Fibroblast of skin of scalp (primary cell): Measurements from ENCODE around the gene FRRS1.

Experiments
- DNase-seq: peaks from one replicate; pipeline ENCODE4 v3.0.0-alpha.2; 2013

Gene FRRS1

DNA sequence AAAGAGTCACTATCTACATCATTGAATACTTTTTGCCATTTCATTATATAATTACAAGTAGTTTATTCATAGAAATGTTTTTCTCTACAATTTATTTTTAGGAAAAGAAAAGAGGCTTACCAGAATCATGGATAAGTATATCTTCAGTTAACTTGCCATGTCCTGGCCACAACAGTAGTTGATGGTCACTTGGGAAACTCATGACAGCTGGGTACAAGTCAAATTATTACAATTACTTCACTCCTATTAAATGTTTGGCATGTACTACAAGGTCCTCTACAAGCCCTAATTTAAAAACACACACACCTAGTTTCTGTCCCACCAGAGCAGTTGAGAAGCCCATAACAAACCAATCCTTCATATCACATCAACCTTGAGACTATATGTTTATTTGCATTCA, 91.1 kb downstream of the FRRS1 start:
- no peak for DNase-seq

DNA sequence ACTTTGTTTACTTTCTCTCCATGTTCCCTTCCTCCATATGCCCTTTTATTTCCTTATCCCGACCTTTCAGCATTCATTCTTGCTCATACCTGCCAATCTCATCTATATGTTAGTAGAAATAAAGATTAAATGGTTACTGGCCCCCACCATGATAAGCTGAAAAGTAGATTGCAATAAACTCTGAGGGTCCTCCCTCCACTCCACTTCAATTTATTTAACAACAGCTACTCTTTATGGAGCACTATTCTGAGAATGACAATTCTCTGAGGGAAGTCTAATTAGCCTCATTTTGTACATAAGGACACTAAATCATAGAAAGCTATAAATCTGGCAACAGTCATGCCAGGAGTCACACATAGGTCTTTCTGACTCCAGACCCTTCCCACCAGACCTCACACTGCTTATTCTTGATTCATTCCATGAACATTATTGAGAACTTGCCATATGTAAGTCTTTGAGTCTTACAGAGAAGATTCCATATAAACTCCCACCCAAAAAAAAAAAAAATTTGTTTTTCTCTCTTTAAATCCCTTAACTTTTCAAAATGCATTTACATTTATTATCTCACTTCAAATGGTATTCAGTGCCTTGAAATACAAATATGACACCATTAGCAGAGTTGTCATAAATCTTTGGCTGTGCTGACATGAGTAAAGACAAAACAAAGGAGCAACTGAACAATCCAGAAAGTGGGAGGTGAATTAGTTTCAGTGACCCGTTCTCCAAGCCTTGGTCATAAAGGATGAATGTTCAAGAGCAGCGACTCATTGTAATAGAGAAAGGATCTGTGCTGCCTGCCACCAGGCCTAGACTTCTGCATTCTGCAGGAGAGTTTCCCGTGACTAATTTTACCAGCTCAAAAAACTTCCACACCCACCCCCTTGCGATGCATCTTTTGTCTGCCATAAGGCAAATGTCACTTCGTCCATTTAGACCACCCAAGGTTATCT, 92.0 kb downstream of the FRRS1 start:
- peak; percentile 33 for DNase-seq

DNA sequence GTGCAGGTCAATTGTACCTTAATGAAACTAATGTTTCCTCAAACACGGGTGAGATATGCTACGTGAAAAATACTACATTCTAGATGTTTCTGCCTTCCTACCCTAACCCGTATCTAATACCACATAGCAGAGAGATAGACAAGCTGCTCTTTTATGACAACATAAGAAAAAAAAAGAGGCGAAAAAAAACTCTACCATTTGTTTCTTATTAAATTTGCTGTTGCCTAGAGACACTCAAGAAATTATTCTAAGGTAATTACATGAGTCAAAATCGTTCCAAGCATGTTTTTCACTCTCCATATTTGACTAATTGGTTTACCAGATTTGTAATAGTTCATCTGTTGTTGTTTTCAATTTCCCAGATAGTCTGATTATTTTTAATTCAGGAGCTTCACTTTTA, 93.1 kb downstream of the FRRS1 start:
- DNase-seq = no peak

DNA sequence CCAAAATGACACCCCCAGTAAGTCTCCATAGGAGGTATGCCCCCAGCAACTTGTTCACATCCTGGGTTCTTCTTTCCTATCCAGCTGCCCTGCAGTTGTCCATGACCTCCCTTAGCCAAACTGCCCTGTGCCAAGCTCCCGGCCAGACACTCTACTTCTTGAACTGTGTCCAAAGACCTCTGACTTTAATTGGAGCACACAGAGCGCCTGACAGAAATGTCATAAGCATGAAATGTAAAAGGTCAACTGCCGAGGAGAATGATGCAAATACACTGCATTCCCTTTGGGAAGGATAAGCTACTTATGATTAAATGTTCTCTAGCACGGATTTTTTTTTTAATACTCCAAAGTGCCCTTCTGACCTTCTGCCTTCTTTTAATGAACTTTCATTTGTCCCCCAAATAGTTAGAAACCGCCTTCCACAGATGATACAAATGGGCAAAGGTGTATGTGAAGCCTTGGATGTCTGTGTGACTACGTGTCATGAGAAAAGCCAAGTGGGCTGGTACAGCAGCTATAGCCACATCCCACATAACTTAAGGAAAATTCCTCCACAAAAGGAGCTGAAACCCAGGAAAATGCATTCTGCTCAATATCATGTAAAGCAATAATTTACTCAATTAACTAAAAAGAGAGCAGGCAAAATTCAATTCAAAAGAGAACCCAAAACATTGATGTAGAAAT, 93.8 kb downstream of the FRRS1 start:
- no peak for DNase-seq

DNA sequence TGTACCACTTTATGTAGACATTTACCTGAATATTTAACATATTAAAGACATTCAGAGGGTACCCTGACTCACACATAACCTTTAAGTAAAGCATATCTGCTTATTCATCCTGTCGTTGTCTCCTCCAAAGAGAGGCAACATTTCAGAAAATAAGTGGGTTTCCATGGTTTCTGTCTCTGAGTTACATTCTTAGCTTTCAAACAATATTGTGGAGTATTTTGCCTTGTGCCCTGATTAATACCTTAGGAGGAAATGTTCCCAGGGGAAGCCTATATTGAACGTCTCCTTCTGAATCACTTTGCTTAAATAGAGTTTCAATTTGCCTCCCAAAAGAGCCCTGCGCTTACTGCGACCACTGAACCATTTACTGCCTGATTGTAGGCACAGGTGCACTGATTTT, 94.4 kb downstream of the FRRS1 start:
- no peak for DNase-seq

DNA sequence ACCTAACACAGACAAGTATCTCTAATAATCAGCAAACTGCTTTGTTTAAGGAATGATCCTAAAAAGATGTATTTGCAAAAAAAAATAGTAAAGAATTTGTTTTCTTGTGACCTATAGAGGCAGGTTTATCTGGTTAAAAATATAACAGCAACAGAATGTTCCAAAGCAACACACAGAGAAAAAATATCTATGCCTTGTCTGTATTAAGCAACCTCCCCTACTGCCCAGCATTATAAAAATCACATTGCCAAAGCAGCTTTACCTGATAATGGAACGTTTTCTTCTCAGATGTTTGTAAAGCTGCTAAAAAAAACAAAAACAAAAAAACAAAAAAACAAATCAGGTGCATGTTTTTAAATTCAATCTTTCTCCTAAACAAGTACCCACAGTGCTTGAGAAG, 95.9 kb downstream of the FRRS1 start:
- no peak for DNase-seq

DNA sequence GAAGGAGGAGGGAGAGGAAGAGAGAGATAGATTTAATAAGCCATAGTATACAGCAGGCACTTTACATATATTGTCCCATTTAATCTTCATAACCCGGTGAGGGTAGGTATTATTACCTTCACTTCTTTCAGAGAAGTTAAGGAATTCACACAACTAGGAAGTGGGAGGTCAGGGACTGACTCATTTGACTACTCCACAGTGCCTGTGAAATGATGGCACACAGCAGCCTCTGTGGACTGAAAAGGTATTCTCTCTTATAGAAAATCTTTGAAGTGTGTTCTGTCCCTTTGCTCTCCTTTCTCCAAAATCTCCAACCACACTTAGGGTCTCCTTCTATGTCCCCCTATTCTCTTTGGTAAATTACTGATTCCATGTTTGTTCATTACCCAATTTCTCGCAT, 96.6 kb downstream of the FRRS1 start:
- no peak for DNase-seq

DNA sequence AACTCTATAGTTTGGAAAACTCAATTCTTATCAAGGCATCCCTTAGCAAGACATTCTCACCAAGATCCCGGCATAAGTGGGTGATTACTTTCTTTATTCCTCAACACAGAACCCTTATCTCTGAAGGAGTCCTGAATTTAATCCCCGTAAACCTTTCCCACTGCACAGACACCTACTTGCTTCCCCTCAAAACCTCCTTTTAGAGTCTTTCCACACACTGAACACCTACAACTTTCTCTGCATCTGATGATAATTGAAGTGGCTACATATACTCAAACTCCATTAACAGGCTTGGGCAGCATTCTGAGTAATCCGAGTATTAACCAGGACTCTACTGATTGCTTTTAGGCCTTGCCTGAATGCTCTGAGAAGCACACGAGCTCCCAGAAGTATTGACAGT, 97.1 kb downstream of the FRRS1 start:
- no peak for DNase-seq

DNA sequence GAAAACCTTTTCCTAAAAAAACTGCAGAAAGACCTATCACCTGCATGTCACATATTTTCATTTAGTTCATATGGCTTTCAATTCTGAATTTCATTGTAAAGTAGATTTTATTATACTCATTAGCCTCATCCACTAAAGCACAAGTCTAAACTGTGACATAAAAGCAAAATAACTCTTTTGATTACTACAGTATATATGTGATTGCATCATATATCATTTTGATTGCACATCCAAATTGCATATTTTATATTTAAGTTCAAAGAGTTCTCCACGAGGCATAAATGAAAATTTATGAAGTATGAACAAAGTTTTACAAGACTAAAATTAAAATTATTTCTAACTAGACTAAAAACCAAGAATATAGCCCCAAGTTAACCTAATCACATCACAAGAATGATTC, 101.2 kb downstream of the FRRS1 start:
- no peak for DNase-seq

DNA sequence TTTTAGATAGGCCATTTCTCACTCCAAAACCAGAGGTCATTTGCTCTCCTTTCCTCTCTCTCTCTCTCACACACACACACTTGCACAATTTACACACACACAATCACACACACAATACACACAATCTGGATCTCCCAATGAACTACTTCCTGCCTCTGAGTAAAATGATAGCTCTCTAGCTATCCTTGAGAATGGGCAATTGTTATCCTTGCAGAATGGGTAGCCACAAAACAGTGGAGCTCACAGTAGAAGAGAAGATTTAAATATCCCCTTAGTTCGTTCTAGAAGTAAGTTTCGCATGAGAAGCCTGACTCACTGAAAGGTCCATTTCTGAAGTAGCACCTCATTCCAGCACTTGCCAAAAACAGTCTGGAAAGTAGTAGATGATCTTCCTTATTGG, 102.9 kb downstream of the FRRS1 start:
- DNase-seq = no peak

DNA sequence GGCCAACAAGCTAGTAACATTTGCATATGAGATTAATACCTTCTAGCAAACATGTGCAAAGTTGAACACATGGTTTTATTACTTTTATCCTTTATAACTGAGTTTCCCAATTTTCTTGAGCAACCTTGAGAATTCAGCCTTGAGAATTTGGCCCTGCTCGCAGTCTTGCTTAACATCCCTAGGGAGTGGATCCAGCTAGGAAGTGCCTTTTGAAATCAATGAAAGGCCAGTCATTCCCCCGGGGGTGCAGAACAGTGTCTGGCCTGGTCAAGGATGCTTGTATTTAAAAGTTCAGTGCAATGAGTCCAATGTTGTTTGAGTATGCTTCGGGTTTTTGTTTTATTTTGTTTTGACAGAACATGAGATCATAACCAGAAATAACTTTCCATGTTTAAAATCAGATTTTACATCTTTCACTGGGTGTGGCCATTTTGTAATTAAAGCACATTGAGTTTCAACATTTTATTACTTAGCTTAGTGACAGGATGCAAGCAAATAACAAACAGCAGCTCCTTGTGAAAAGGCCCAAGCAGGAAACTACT, 103.8 kb downstream of the FRRS1 start:
- DNase-seq = peak; percentile 68

DNA sequence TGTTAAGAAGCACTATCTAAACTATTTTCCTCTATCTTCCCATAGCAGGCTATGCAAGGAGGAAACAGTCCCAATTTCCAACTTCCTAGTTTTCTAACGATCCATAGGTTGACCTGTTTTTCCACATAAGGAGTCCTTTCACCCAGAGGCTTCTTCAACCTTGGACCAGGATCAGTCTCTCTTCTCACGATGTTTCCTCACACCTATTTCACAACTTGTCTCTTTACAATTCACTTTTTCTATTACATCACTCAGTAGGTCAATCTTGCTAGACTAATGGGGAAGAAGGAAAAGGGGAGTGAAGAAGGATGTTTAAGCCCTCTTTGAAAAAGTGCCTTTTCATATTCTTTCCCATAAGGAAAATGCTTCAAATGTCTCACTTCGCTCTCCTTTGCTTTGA, 104.7 kb downstream of the FRRS1 start:
- no peak for DNase-seq

DNA sequence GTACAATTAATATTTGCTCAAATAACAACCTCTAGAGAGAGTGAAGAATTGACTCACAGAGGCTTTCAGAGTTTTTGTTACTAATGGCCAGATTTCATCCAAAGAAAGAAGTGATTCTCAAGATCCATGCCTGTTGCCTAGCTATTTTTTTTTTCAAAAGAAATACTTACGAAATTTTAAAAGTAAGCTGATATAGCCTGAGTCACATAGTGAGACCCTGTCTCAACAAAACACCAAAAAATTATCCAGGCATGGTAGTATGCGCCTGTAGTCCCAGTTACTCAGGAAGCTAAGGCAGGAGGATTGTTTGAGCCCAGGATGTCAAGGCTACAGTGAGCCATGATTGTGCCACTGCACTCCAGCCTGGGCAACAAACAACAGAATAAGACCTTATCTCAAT, 105.9 kb downstream of the FRRS1 start:
- DNase-seq = no peak

DNA sequence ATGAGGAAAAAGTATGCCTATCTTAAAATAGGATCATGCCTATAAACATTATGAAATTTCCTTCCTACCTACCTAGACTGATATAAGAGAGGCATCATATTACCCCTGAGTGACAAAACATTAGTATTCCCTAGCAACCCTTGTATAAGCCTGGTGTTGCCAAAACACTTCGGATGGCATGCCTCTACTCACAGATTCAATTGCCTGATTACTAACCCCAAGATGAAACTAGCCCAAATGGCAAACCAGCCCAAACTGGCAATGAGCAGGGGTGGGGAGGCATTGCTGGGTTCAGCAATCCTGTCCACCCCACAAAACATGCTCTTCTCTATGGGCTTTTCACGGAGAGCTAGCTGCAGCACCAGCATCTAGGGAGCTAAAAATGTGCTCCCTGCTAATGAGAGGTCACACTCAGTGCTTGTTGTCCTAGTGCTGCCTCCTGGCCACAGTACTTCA, 106.7 kb downstream of the FRRS1 start:
- DNase-seq = no peak
